ENCODE data around the gene APOBEC3F.
A peak's percentile ranks its signal among the peaks of the same experiment; 100 is the strongest.

APOBEC3F gene

DNA sequence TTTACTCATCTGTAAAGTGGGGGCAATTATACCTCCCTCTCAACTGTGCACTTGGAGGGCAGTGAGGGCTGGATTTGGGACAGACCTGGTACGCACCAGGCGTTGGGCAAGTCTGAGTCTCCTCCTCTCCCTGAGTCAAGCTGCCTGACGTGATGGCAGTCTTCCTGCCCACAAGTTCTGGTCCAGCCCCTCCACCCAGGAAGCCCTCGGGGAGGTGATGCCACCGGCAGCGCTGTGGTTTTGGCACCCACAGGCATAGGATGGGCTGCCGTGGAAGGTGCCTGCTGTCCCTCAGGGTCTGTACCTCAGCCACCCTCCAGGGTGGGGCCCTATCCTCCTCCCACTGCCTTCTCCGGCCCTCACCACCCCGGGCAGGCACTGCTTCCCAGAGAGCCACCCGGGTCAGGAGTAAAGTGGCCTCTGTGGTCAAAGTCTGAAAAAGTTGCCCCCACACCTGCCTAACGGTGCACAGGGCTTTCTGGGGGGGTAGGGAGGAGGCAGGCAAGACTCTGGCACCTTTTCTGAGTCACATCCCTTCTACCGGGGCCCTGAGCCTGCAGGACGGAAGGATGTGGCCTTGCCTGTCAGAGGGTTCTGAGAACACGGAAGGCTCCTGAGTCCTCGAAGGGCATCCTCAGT is 49.9 kb downstream of the APOBEC3F start:
- no peak overlapping the region for H3K9ac ChIP-seq (ENCODE audit: low read length)
- H4K20me1 ChIP-seq (ENCODE audit: insufficient read depth, low read length): no peaks in the 10 kb centered on the region
- no peak overlapping the region for H3K4me2 ChIP-seq (ENCODE audit: low read depth, low read length)
- no peak for DNase-seq
- peaks cover 18% of the 10 kb centered on the region for H3F3A ChIP-seq (ENCODE audit: insufficient read depth, low read length)
- no peaks in the 10 kb centered on the region for H3K9me3 ChIP-seq (replicated peaks; ENCODE audit: insufficient read depth, low read length)
- no peaks in the 10 kb centered on the region for H3K9me2 ChIP-seq (replicated peaks; ENCODE audit: insufficient read depth, low read length)
- no peaks in the 10 kb centered on the region for H3K79me2 ChIP-seq (ENCODE audit: low read length)
- no peaks in the 10 kb centered on the region for H3K27me3 ChIP-seq (replicated peaks; ENCODE audit: insufficient read depth, low read length)
- H2AFZ ChIP-seq (ENCODE audit: low read length): no peak overlapping the region
- TF ChIP-seq EZH2phosphoT487 (IDR thresholded peaks at IDR 0.05; ENCODE audit: low read length) (no peak), EZH2 (optimal IDR thresholded peaks at IDR 0.05; ENCODE audit: low read depth, low read length) (no peak)
- TF ChIP-seq, protein P1, sequence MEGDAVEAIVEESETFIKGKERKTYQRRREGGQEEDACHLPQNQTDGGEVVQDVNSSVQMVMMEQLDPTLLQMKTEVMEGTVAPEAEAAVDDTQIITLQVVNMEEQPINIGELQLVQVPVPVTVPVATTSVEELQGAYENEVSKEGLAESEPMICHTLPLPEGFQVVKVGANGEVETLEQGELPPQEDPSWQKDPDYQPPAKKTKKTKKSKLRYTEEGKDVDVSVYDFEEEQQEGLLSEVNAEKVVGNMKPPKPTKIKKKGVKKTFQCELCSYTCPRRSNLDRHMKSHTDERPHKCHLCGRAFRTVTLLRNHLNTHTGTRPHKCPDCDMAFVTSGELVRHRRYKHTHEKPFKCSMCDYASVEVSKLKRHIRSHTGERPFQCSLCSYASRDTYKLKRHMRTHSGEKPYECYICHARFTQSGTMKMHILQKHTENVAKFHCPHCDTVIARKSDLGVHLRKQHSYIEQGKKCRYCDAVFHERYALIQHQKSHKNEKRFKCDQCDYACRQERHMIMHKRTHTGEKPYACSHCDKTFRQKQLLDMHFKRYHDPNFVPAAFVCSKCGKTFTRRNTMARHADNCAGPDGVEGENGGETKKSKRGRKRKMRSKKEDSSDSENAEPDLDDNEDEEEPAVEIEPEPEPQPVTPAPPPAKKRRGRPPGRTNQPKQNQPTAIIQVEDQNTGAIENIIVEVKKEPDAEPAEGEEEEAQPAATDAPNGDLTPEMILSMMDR (IDR thresholded peaks at IDR 0.05; ENCODE audit: low read length): no peak
- peaks cover 27% of the 10 kb centered on the region for H3K4me1 ChIP-seq (ENCODE audit: low read length)
- no peaks in the 10 kb centered on the region for H3K36me3 ChIP-seq (replicated peaks; ENCODE audit: insufficient read depth, low read length)
- no peak overlapping the region for H3K4me3 ChIP-seq (ENCODE audit: low read length)
- no peak overlapping the region for H3K27ac ChIP-seq (ENCODE audit: low read length)

DNA sequence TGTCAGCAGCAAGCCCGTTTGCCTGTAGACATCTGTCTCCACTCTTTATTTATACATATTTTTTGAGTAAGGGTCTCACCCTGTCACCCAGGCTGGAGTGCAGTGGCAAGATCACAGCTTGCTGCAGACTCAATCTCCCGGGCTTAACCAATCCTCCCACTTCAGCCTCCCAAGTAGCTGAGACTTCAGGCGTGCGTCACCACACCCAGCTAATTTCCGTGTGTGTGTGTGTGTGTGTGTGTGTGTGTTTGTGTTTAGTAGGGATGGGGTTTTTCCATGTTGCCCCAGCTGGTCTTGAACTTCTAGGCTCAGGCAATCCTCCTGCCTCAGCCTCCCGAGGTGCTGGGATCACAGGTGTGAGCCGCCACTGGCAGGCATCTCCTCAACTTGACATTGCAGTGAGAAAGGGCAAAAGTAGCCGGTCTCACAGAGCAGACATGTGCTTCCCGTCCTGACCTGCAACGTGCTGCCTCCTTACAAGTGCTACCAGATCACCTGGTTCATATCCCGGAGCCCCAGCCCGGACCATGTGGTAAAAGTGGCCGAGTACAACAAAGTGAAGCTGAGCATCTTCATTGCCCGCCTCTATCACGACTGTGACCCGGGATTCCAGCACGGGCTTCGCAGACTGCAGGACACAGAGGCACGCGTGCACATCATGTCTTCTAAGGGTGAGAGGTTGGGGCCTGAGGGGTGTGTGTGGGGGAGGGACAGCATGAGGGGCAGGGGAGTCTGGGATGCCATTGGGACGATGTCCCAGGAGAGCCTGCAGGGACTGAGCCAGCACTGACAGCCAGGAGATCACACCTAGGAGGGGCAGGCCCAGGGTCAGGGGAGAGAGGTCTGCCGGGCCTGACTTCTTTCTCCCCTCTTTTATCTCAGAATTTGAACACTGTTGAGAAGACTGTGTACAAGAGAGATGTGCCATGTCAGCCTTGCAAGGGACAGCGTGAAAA is 50.7 kb downstream of the APOBEC3F start:
- H3K4me2 ChIP-seq (ENCODE audit: low read depth, low read length): peak overlapping the region; percentile 57; the same call in 1 of the 2 replicates
- H3K4me1 ChIP-seq (ENCODE audit: low read length): peaks cover 33% of the 10 kb centered on the region
- no peaks in the 10 kb centered on the region for H4K20me1 ChIP-seq (ENCODE audit: insufficient read depth, low read length)
- H3K27ac ChIP-seq (ENCODE audit: low read length): peak overlapping the region; percentile 56; the same call in 1 of the 2 replicates
- H3K27me3 ChIP-seq (replicated peaks; ENCODE audit: insufficient read depth, low read length): no peaks in the 10 kb centered on the region
- H3K36me3 ChIP-seq (replicated peaks; ENCODE audit: insufficient read depth, low read length): no peaks in the 10 kb centered on the region
- peaks cover 18% of the 10 kb centered on the region for H3F3A ChIP-seq (ENCODE audit: insufficient read depth, low read length)
- H3K9me3 ChIP-seq (replicated peaks; ENCODE audit: insufficient read depth, low read length): no peaks in the 10 kb centered on the region
- no peak overlapping the region for H3K9ac ChIP-seq (ENCODE audit: low read length)
- H3K79me2 ChIP-seq (ENCODE audit: low read length): no peaks in the 10 kb centered on the region
- H2AFZ ChIP-seq (ENCODE audit: low read length): peak overlapping the region; percentile 76
- no peak overlapping the region for H3K4me3 ChIP-seq (ENCODE audit: low read length)
- no peak for TF ChIP-seq EZH2 (optimal IDR thresholded peaks at IDR 0.05; ENCODE audit: low read depth, low read length)
- TF ChIP-seq, protein P1 (IDR thresholded peaks at IDR 0.05; ENCODE audit: low read length): no peak
- no peak for TF ChIP-seq EZH2phosphoT487 (IDR thresholded peaks at IDR 0.05; ENCODE audit: low read length)
- H3K9me2 ChIP-seq (replicated peaks; ENCODE audit: insufficient read depth, low read length): no peaks in the 10 kb centered on the region
- DNase-seq: no peak

DNA sequence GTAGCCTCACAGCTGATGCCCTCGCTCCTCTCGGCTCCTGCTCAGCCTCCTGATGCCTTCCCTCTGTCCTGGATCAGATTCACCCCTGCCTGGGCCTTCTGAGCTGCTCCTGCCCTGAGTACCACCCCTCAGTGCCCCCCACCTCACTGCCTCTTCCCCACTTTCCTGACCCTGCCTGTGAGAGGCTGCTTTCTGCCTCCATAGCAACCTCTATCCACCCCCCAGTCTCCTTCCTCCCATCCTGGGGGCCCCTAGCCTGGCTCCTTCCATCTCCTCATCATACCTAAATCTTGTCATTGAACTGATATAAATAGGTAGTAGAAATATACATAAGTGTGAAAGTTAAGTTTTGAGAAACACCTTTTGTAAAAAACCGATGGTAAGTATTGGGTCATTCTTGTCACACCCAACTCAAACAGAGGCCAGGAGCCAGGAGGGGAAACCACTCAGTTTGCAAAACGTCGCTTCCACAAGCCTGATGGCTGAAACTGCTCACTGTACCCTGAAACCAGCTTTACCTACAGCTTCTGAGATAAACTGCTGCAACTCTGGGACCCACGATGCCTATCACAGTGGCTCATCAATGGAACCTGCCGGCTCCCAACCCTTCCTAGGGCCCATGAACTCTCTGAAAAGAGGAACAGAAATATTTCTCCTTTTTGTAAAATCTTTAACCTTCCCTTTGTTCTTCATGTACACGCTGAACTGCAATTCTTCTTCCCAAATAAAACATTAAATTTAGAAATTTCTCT is 51.6 kb downstream of the APOBEC3F start:
- no peaks in the 10 kb centered on the region for H3K27me3 ChIP-seq (replicated peaks; ENCODE audit: insufficient read depth, low read length)

More for the DNA sequence above, 51.6 kb downstream of the APOBEC3F start:
- no peaks in the 10 kb centered on the region for H3K9me3 ChIP-seq (replicated peaks; ENCODE audit: insufficient read depth, low read length)
- DNase-seq: peak; percentile 79
- H3K4me1 ChIP-seq (ENCODE audit: low read length): peaks cover 34% of the 10 kb centered on the region
- peak overlapping the region; percentile 25; the same call in 1 of the 2 replicates for H3K9ac ChIP-seq (ENCODE audit: low read length)
- peak overlapping the region; percentile 76 for H2AFZ ChIP-seq (ENCODE audit: low read length)
- H3K79me2 ChIP-seq (ENCODE audit: low read length): no peaks in the 10 kb centered on the region
- H4K20me1 ChIP-seq (ENCODE audit: insufficient read depth, low read length): no peaks in the 10 kb centered on the region
- no peaks in the 10 kb centered on the region for H3K36me3 ChIP-seq (replicated peaks; ENCODE audit: insufficient read depth, low read length)
- peak overlapping the region; percentile 57 for H3K4me2 ChIP-seq (ENCODE audit: low read depth, low read length)
- H3F3A ChIP-seq (ENCODE audit: insufficient read depth, low read length): peaks cover 16% of the 10 kb centered on the region
- H3K9me2 ChIP-seq (replicated peaks; ENCODE audit: insufficient read depth, low read length): no peaks in the 10 kb centered on the region
- H3K27ac ChIP-seq (ENCODE audit: low read length): peak overlapping the region; percentile 56; the same call in 1 of the 2 replicates
- 0 out of 2 replicates have a peak overlapping the region, but pooled peaks have one; percentile 0 for H3K4me3 ChIP-seq (ENCODE audit: low read length)
- TF ChIP-seq EZH2 (optimal IDR thresholded peaks at IDR 0.05; ENCODE audit: low read depth, low read length) (no peak), EZH2phosphoT487 (IDR thresholded peaks at IDR 0.05; ENCODE audit: low read length) (no peak)
- TF ChIP-seq, protein P1 (IDR thresholded peaks at IDR 0.05; ENCODE audit: low read length): no peak

All from MM.1S (cell line).